LNCAP (cell line): Measurements from ENCODE around the gene SCGB1D4.

Experiments used
- CTCF ChIP-seq: fragments of 450-650 bp; IDR thresholded peaks from 2 replicates; pipeline ENCODE4 v1.5.1; 2017; ENCODE audit warnings: mild to moderate bottlenecking

The SCGB1D4 gene

GRCh38 chr11:62264004-62264403, 34.9 kb downstream of the SCGB1D4 start:
- no peak for TF ChIP-seq CTCF

GRCh38 chr11:62260261-62260953, 38.5 kb downstream of the SCGB1D4 start:
- TF ChIP-seq CTCF = no peak

- no peak for TF ChIP-seq CTCF
These were observed 42.6 kb downstream of the SCGB1D4 start for GRCh38 chr11:62256281-62256680.

- no peak for TF ChIP-seq CTCF
These were observed 44.8 kb downstream of the SCGB1D4 start for GRCh38 chr11:62253999-62254542.

GRCh38 chr11:62251698-62252097, 47.2 kb downstream of the SCGB1D4 start:
- TF ChIP-seq CTCF = no peak
